ENCODE data around the gene GPR183.

DNA sequence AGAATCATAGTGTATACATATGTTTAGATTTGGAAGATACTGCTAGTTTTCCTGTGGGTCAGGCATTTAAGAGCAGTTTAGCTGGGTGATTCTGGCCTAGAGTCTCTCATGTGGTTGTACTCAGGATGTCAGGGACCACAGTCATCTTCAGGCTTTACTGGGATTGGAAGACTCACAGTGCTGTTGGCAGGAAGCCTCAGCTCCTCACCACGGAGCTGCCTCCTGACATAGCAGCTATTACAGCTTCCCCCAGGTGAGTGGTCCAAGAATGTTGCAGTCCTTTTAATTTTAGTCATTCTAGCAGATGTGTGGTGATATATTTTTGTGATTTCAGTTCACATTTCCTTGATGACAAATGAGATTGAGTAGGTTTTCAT is 32.1 kb downstream of the GPR183 start:
- no peak for TF ChIP-seq BCL11B (tag by site-specific recombination; IDR thresholded peaks at IDR 0.05; ENCODE audit: low read depth)
- TF ChIP-seq ZNF747 (tag by site-specific recombination; IDR thresholded peaks at IDR 0.05), result no peak
- TF ChIP-seq, protein P1, sequence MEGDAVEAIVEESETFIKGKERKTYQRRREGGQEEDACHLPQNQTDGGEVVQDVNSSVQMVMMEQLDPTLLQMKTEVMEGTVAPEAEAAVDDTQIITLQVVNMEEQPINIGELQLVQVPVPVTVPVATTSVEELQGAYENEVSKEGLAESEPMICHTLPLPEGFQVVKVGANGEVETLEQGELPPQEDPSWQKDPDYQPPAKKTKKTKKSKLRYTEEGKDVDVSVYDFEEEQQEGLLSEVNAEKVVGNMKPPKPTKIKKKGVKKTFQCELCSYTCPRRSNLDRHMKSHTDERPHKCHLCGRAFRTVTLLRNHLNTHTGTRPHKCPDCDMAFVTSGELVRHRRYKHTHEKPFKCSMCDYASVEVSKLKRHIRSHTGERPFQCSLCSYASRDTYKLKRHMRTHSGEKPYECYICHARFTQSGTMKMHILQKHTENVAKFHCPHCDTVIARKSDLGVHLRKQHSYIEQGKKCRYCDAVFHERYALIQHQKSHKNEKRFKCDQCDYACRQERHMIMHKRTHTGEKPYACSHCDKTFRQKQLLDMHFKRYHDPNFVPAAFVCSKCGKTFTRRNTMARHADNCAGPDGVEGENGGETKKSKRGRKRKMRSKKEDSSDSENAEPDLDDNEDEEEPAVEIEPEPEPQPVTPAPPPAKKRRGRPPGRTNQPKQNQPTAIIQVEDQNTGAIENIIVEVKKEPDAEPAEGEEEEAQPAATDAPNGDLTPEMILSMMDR (tag by site-specific recombination; IDR thresholded peaks at IDR 0.05), result no peak
- no peak for TF ChIP-seq ZNF2 (tag by site-specific recombination; IDR thresholded peaks at IDR 0.05)
